SK-N-SH (cell line): Measurements from ENCODE around the gene SNAI3.

Experiments
- CTCF ChIP-seq: fragments of 200-600 bp; sonication (generic); IDR thresholded peaks from 2 replicates; pipeline ENCODE4 v1.6.1; 2017; ENCODE audit warnings: antibody characterized with exemption, mild to moderate bottlenecking, moderate library complexity
- EP300 ChIP-seq, 2 experiments: IDR thresholded peaks; 2 replicates each; pipeline versions ENCODE4 v1.4.0 to v1.6.1; 2012; ENCODE audit warnings: borderline replicate concordance in 1 of 2, low read depth in 1 of 2, low read length in 1 of 2
- FOXM1 ChIP-seq: IDR thresholded peaks from 2 replicates; pipeline ENCODE4 v1.4.0; 2012; ENCODE audit warnings: low read depth, mild to moderate bottlenecking
- GABPA ChIP-seq: IDR thresholded peaks from 2 replicates; pipeline ENCODE4 v1.4.0; 2012; ENCODE audit warnings: low read depth, mild to moderate bottlenecking
- JUND ChIP-seq: IDR thresholded peaks from 2 replicates; pipeline ENCODE4 v1.4.0; 2012
- MAX ChIP-seq: IDR thresholded peaks from 2 replicates; pipeline ENCODE4 v1.4.0; 2012; ENCODE audit warnings: low read depth
- POLR2AphosphoS5 ChIP-seq: IDR thresholded peaks from 2 replicates; pipeline ENCODE4 v1.6.1; 2012; ENCODE audit warnings: low read depth, low read length
- RCOR1 ChIP-seq: fragments of 150-350 bp; IDR thresholded peaks from 2 replicates; pipeline ENCODE4 v1.6.1; 2017; ENCODE audit warnings: antibody characterized with exemption, low read length
- RFX5 ChIP-seq: IDR thresholded peaks from 2 replicates; pipeline ENCODE4 v1.6.1; 2012; ENCODE audit warnings: mild to moderate bottlenecking, improper control_type of control experiment, low read length
- SMC3 ChIP-seq: IDR thresholded peaks from 2 replicates; pipeline ENCODE4 v1.6.1; 2012; ENCODE audit warnings: low read depth, low read length, improper control_type of control experiment
- YY1 ChIP-seq: IDR thresholded peaks from 2 replicates; pipeline ENCODE4 v1.4.0; 2012; ENCODE audit warnings: low read depth, mild to moderate bottlenecking
- TF ChIP-seq, protein P1 (sequence below): fragments of 150-350 bp; IDR thresholded peaks from 2 replicates; pipeline ENCODE4 v1.6.1; 2017; ENCODE audit warnings: antibody characterized with exemption, low read length, low read depth, borderline replicate concordance
- TF ChIP-seq, protein P2 (sequence below): IDR thresholded peaks from 2 replicates; pipeline ENCODE4 v1.4.0; 2012; ENCODE audit warnings: low read depth, borderline replicate concordance

GRCh38 chr16:88723911-88724310 lies 37.6 kb upstream of the SNAI3 start:
- no peak for TF ChIP-seq CTCF
- TF ChIP-seq MAX = no peak
- no peak for TF ChIP-seq POLR2AphosphoS5
- no peak for TF ChIP-seq RFX5
- TF ChIP-seq, protein P1, sequence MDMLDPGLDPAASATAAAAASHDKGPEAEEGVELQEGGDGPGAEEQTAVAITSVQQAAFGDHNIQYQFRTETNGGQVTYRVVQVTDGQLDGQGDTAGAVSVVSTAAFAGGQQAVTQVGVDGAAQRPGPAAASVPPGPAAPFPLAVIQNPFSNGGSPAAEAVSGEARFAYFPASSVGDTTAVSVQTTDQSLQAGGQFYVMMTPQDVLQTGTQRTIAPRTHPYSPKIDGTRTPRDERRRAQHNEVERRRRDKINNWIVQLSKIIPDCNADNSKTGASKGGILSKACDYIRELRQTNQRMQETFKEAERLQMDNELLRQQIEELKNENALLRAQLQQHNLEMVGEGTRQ = no peak
- TF ChIP-seq YY1 = no peak
- TF ChIP-seq FOXM1 = no peak
- TF ChIP-seq EP300 (IDR thresholded peaks at IDR 0.05; ENCODE audit: borderline replicate concordance in 1 of 2, low read depth in 1 of 2, low read length in 1 of 2) = no peak
- TF ChIP-seq, protein P2, sequence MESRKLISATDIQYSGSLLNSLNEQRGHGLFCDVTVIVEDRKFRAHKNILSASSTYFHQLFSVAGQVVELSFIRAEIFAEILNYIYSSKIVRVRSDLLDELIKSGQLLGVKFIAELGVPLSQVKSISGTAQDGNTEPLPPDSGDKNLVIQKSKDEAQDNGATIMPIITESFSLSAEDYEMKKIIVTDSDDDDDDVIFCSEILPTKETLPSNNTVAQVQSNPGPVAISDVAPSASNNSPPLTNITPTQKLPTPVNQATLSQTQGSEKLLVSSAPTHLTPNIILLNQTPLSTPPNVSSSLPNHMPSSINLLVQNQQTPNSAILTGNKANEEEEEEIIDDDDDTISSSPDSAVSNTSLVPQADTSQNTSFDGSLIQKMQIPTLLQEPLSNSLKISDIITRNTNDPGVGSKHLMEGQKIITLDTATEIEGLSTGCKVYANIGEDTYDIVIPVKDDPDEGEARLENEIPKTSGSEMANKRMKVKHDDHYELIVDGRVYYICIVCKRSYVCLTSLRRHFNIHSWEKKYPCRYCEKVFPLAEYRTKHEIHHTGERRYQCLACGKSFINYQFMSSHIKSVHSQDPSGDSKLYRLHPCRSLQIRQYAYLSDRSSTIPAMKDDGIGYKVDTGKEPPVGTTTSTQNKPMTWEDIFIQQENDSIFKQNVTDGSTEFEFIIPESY = no peak
- no peak for TF ChIP-seq SMC3
- no peak for TF ChIP-seq RCOR1
- TF ChIP-seq JUND = no peak
- no peak for TF ChIP-seq GABPA
